Hematopoietic multipotent progenitor cell treated with erythropoietin and hydrocortisone succinate and interleukin-3 and kit ligand, for 15 days (in vitro differentiated cells): ENCODE data around the gene CD9.
"Not testable (repeated sequence)": the region's sequence is repeated elsewhere in the genome, so short reads cannot be mapped to it uniquely, and the experiment has no call there.

Experiments
- DNase-seq: peaks from one replicate; pipeline ENCODE4 v3.0.0-alpha.2; 2015; ENCODE audit warnings: low spot score

The CD9 gene

GRCh38 chr12:6200256-6201212 is at the start of gene CD9:
Gene CD9, plus strand, starts transcription at chr12:6200400. Its CDS starts 100 bp downstream, at chr12:6200500.
- no peak for DNase-seq

DNA sequence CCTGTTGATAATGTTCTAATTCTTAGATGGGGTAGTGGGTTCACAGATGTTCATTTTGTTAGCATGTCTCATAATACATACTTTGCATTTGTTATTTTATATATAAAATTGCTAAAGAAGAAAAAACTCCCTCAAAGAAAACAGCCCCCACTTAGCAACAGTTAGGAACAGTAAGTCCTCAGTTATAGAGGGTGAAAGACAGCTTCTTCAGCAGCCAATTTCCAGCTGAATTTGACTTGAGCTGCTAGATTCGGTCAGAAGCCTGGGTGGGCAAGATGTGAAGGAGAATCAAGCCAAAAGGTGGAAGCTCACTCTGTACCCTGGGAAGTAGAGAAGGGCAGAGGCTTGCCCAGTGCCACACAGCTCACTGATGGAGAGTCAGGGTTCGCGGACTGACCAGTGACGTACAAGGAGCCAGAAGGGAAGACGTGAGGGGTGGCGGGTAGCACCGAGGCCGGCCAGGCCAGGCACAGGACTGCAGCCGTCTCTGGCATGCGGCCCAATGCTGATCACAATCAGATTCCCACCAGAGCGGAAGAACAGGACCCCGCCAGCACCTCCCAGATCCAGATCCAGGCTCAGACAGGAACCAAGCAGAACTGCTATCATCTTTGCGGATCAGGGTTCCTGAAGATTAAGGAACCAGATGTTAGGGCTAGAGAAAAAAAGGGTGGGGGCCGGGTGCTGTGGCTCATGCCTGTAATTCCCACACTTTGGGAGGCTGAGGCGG is 45.3 kb upstream of the CD9 start:
- DNase-seq: no peak

- no peak for DNase-seq
Measured at GRCh38 chr12:6157482-6157881, 42.7 kb upstream of the CD9 start.

- no peak for DNase-seq
Measured at GRCh38 chr12:6158255-6158654, 41.9 kb upstream of the CD9 start.

- DNase-seq: no peak
Measured at GRCh38 chr12:6158749-6159148, 41.5 kb upstream of the CD9 start.

- not testable (repeated sequence) for DNase-seq
Measured at GRCh38 chr12:6159166-6160011, 40.8 kb upstream of the CD9 start.

- not testable (repeated sequence) for DNase-seq
Measured at GRCh38 chr12:6160049-6160649, 40.1 kb upstream of the CD9 start.

- no peak for DNase-seq
Measured at GRCh38 chr12:6161124-6161882, 38.9 kb upstream of the CD9 start.

DNA sequence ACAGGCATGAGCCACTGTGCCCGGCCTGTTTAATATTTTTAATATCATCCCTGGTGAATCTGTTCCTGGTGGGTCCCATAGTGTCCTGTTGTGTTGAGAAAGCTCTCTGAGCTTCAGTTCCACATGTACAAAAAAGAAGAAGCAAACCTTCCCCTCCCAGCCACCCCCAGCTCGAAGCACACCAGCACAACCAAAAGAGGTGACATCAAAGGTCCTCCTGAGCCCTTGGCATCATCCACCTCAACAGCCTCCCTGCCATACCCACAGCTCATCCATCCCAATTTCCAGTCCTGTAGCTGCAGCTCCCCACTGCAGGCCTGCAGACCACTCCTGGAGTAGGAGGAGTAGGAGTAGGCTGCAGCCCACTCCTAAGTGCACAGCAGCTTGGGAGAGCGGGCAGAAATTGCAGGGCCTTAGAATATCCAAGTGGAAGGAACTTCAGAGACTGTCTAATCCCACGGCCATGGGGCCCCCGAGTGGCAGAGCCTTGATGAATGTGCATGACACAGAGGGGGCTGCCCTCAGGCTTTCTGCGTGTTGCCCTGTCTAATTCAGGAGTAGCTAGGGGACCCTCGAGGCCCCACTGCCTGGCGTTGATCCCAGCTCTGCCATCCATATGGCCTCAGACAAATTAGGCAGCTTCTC is 36.7 kb upstream of the CD9 start:
- DNase-seq: no peak

DNA sequence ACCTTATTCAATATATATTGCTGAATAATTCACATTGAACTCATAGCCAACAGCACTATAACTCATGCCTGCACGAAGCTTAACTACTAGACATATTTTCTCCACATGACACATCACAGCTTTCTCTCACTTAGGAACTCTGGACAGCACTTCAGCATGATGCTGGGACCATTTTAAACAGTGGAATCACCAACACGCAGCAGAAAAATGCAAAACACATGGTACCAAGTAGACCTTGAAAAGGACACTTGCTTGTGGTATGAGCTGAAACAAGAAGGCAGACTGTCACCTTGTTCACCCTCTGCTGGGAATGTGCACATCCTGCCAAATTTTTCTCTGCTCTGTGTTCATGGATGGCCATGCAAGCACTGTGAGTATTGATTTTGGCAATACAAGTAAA is 34.8 kb upstream of the CD9 start:
- no peak for DNase-seq

DNA sequence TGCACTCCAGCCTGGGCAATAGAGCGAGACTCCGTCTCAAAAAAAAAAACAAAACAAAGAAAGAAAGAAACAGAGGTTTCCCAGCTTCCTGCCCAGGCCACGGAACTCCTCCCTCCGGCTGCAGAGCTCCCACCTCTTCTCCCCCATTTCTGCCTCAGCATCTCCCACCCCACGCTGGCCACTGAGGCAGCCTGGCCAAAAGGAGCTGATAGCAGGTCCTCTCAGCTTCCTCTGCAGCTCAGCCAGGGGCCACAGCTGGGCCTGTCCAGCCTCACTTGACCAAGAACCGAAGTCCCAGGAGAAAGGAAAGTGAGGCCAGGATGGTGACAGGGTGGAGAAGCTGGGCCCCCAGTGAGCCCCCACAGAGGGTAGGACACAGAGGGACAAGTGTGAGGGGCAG is 33.4 kb upstream of the CD9 start:
- no peak for DNase-seq

DNA sequence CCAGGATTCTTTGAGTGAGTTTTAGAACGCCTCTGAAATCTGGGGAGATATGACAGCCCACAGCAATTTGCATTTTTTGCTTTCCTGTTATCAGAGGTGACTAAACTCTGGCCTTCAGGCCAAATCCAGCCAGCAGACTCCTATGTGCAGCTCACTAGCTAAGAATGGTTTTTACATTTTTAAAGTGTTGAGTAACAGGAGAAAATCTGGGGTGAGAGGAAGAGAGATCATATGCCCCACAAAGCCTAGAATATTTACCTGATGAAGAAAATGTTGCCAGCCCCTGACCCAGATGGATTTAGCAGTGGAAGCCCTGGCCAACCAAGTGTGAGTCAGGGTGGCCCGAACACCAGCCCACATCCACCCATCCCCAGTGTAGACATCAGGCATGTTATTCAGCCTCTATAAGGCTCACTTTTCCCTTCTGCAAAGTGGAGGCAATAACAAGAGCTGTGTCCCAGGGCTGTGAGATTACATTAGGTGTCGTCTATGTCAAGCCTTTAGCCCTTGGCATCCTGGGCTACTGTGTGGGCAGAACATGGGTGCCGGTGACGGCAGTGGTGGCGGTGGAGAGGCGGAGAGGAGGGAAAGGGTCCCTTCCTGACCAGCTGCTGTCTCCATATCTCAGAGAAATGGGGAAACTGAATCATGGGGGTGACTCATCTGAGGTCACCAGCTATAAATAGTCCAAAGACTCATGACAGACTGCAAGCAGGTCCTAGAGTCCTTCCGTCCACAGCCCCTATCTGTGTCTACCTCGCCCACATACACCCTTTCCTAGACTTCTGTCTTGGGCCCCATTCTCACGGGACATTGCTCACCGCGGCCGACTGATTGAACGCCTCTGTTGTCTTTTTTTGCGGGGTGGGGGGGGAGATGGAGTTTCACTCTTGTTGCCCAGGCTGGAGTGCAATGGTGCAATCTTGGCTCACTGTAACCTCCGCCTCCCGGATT is 32.6 kb upstream of the CD9 start:
- DNase-seq: no peak

- DNase-seq: no peak
Measured at GRCh38 chr12:6171409-6172015, 28.7 kb upstream of the CD9 start.

GRCh38 chr12:6172086-6172485 is 28.1 kb upstream of the CD9 start:
- DNase-seq: no peak

DNA sequence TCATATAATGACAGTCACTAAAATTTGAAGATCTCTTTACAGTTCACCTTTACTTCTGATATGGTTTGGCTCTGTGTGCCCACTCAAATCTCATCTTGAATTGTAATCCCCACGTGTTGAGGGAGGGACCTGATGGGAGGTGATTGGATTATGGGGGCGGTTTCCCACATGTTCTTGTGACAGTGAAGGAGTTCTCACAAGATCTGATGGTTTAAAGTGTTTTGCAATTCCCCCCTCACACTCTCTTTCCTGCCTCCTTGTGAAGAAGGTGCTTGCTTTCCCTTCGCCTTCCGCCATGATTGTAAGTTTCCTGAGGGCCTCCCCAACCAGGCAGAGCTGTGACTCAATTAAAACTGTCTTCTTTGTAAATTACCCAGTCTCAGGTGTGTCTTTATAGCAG is 27.3 kb upstream of the CD9 start:
- DNase-seq: no peak

DNA sequence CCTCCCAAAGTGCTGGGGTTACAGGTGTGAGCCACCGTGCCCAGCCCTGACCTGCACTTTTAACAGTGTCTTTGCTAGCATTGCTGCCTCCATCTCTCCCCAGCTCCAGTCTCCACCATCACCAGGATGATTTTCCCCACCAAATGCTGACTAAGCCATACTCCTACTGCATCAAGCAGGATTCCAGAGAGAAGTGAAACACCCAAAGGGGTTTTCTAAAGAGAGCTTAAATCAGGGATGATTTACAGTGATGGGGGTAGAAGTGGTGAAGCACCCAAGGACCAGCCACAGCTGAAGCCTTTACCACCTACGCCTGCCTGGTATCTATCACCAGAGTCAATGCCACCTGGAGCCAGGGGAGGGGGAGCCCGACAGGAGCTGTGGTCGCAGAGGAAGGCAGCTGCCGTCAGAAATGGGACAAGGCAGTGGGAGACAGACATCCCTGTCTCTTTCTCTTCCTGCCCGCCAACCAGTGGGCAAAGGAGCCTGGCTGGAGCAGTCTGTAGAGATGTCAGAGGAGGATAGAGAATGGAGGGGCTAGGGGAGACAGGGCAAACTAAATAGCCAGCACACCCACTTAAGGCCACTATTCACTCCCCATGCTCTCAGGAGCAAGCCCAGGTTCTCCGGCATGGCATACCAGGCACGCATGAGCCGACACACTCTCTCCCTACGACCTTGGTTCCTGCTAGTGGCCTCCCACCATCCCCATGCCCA is 22.4 kb upstream of the CD9 start:
- DNase-seq: no peak

DNA sequence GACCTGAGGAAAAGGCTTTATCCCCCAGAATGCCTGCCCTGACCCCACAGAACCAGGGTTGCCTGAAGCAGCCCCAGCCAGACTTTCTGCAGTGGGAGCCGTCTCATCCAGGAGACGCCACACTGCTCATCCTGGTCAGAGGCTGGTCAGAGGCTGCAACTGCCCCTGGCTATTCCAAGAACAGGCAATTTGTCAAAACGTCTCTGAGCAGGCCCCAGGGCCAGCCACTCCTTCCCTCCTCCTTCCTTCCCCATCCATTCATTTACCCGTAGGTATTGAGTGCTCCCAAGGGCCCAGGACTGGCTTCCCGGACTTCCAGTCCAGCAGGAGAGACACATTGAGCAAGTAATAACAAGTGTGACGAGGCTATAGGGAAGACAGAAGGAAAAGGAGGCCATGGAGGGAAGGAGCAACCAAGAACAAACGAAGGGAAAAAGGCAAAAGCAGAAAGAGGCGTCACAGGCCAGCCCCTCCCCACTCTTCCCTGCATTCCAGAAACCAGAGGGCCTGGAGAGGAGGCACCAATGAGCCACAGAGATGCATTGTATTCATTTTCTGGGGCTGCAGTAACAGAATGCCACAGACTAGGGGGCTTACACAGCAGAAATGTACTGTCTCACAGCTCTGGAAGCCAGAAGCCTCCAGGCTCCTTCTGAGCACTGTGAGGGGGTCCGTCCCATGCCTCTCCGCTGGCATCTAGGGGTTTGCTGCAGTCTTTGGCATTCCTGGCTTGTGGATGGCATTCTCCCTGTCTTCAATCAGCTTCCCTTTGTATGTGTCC is 21.0 kb upstream of the CD9 start:
- DNase-seq: no peak
